GM19397 (cell line): ENCODE data around the gene AADACL4.
"Not testable (repeated sequence)": the region's sequence is repeated elsewhere in the genome, so short reads cannot be mapped to it uniquely, and the experiment has no call there.

Experiments
- ATAC-seq: cut with Tn5 transposase; IDR thresholded peaks from one replicate; pipeline ENCODE4 v1.9.1; 2021; ENCODE audit warnings: mild to moderate bottlenecking, moderate library complexity; ENCODE audit not compliant: unreplicated experiment

Gene AADACL4

GRCh38 chr1:12709091-12709491 is 65.2 kb downstream of the AADACL4 start:
- ATAC-seq, result no peak

- no peak for ATAC-seq
Observed at GRCh38 chr1:12709696-12710095, 65.8 kb downstream of the AADACL4 start.

DNA sequence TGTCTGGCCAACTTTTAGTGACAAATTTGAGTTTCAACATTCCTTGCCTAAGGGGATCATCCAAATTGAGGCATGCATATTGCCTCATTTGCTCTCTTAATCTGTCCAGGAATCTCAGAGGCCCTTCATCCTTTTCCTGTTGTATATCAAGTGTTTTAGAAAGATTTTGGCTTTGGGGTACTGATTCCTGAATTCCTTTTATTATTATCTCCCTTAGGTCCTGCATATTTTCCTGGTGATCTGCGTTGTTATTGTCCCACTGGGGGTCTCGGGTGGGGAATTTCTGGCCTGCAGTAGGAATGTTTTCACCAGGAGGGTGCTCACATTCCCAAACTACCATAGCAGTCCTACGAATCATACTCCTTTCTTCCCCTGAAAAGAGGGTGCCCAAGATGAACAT is 67.7 kb downstream of the AADACL4 start:
- no peak for ATAC-seq

DNA sequence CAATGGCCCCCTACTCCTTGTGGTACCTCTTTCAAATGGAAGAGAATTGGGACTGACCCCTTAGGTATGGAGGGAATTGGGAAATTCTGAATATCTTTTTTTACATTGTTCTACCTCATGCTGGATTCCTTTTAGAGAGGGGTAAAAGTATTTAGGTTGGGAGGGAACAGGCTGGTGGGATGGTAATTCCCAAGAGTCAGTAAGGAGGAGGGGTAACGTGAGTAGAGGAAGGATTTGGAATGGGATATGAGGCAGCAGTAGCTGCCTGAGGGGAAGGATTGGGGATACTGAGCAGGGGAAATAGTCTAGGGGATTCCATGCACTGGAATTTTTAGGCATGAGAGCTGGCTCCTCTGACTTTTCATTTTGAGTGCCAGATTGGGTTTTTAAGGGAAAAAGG is 68.2 kb downstream of the AADACL4 start:
- no peak for ATAC-seq

DNA sequence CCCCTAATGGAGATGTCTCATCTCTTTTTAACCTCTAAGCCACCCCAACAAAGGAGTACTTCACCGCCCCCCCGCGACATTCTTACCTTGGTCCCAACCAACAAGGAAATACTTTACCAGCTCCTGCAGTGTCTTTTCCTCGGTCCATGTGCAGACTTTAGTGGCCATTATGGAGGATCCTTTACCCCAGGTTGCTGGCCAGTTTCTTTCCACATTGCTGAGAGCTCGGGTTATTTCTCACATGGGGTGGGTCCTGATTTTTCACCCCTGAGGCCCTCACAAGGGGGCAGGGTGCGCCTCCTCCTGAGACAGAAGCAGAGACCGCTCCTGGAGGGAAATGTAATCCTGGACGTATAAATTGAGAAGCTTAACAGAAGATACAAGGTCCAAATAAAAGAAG is 69.0 kb downstream of the AADACL4 start:
- no peak for ATAC-seq

- ATAC-seq, result not testable (repeated sequence)
Observed at GRCh38 chr1:12713651-12714050, 69.8 kb downstream of the AADACL4 start.

DNA sequence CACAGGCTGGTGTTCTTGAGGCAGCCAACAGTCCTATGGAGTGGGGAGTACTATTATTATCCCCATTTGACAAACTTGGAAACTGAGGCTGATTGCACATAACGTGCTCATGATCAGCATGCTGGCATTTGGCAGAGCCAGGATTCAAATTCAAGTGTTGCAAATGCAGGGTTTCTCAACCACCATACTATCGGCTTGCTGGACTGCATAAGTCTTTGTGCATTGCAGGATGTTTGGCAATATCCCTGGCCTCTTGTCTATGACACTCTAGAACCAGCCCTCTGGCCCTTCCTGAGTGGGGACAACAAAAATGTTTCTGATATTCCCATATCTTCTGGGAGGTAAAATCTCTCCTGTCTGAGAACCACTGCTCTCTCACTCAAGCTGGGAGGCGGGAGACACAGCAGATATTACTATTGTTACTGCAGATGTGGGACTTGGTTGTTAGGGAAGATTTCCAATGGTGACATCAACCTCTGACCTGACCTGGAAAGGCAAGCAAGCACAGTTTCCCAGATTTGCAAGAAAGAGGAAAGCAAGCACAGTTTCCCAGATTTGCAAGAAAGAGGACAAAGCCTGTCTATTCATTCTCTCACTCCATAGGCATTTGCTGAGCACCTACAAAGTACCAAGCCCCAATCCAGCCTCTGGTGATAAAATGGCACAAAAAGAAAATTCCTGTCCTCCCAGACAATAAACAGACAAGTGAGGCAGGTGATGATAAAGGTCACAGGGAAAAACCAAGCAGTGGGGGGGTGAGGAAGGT is 71.0 kb downstream of the AADACL4 start:
- ATAC-seq, result no peak

DNA sequence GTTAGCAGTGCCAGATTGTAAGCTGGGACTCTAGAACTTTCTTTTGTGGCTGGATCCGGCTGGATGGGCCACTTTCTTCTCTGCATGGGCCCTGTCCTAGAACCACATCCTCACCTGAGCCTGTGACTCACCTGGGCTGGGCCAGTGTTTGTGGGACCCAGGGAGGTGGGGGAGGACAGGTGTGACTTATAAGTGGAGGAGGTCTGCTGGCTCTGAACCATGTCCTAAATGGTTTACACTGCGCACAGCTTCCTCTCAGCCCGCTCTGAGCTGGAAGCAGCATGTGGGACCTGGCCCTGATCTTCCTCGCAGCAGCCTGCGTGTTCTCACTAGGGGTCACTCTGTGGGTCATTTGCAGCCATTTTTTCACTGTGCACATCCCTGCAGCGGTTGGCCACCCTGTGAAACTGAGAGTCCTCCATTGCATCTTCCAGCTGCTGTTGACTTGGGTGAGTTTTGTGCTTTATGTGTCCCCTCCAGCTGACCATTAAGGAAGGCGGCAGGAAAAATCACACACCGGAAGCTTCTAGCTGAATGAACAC is 72.1 kb downstream of the AADACL4 start, which contains the start of gene AADACL3:
AADACL3 (plus strand) TSS at position 215 of the 542 bp plus-strand sequence; CDS start at position 282, 67 bp downstream.
- no peak for ATAC-seq
